ENCODE results near the gene RNF31.

DNA sequence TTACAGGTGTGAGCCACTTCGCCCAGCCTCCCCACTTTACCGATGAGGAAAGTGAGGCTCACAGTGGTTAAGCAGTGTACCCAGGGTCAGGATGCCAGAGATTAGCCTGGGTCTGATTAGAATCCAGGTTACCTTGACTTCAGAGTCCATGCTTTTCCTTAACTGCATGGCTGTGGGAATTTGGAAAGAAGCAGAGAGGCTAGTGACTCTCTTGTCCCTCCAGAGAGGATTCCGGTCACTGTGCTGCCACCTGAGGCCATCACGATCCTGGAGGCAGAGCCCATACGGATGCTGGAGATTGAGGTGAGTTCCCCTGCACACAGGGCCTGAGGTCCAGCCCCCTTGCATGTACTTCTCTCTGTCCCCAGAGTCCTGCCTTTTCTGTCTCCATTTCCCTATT is 29.3 kb downstream of the RNF31 start:
- TF ChIP-seq, protein P1, sequence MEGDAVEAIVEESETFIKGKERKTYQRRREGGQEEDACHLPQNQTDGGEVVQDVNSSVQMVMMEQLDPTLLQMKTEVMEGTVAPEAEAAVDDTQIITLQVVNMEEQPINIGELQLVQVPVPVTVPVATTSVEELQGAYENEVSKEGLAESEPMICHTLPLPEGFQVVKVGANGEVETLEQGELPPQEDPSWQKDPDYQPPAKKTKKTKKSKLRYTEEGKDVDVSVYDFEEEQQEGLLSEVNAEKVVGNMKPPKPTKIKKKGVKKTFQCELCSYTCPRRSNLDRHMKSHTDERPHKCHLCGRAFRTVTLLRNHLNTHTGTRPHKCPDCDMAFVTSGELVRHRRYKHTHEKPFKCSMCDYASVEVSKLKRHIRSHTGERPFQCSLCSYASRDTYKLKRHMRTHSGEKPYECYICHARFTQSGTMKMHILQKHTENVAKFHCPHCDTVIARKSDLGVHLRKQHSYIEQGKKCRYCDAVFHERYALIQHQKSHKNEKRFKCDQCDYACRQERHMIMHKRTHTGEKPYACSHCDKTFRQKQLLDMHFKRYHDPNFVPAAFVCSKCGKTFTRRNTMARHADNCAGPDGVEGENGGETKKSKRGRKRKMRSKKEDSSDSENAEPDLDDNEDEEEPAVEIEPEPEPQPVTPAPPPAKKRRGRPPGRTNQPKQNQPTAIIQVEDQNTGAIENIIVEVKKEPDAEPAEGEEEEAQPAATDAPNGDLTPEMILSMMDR (conservative IDR thresholded peaks at IDR 0.05 in 1 of 2, IDR thresholded peaks at IDR 0.05 in 1 of 2; ENCODE audit: extremely low read depth in 1 of 2, insufficient read depth in 1 of 2, low read depth in 1 of 2, low read length in 2 of 2): no peak
- no peak for TF ChIP-seq EZH2 (IDR thresholded peaks at IDR 0.05; ENCODE audit: borderline replicate concordance, low read length)
